Effector CD4-positive, alpha-beta T cell (primary cell): ENCODE data around the gene VANGL1.
"Not testable (repeated sequence)": the region's sequence is repeated elsewhere in the genome, so short reads cannot be mapped to it uniquely, and the experiment has no call there.

ENCODE experiments used
- DNase-seq: peaks from one replicate; pipeline ENCODE4 v3.0.0-alpha.2; 2020
- total RNA-seq: gene quantifications from one replicate; lab custom pipeline; 2026; lab: John Stamatoyannopoulos, UW

Gene VANGL1
- 5.4 reads per million, percentile 21 among the genes with 10 or more reads in this experiment for total RNA-seq

DNA sequence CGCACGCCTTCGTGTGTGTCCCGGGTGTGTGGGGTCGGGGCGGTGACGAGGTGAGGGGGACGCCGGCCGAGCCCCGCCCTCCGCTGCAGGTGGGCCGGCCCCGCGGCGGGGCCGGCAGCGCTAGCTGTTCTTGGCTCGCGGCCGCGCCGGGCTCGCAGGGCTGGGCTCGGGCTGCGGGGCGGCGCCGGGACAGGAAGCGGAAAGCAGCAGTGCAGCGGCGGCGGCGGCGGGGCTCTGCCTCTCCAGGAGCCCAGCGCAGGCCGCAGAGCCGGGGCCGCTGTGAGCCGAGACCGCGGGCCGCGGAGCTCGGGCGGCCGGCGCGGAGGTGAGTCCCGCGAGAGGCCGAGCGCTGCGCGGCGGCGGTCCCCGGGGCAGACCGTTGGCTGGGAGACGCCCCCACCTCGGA is at the start of gene VANGL1:
VANGL1 (plus strand) TSS at position 209 of the 406 bp plus-strand sequence. CDS start 9,444 bp downstream, outside the sequence.
- no peak for DNase-seq

DNA sequence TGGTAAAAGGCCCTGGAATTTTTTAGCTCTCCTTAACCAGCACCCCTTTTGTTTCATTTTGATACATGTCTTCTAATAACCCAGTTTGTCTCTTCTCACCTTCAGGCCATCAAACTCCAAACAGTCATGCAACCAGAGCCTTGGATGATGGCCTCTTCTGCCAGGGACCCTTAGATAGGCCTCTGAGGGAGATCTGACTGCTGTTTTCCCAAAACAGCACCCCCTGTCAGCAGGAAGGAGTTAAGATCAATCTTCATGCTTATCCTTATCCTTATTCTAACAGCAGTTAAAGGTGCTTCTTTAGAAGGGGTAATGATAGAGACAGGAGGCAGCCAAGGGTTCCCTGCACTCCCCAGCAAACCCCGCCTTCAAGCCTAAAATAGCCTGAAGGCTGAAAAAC is 49.5 kb upstream of the VANGL1 start:
- DNase-seq = no peak

- no peak for DNase-seq
Measured at GRCh38 chr1:115593365-115594259, 48.2 kb upstream of the VANGL1 start.

DNA sequence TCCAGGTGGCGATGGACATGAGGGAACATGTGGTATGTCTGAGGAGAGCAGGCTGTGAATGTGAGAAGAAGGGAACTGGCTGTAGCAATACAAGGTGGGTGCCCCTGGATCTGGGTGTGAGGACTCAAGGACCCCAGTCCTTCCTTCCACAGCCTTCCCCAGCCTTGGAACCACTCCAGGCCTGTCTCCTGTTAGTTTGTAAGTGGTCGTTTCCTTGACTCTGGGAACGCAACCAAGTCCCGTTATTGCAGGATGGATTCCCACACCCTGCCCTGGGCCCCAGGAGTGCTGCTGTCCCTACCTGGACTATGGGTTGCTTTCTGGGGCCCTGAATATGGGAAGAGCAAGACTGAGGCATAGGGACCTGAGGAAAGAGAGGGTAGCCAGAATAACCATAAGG is 47.2 kb upstream of the VANGL1 start:
- DNase-seq = no peak

- DNase-seq = peak; percentile 33
Measured at GRCh38 chr1:115595279-115596079, 46.3 kb upstream of the VANGL1 start.

DNA sequence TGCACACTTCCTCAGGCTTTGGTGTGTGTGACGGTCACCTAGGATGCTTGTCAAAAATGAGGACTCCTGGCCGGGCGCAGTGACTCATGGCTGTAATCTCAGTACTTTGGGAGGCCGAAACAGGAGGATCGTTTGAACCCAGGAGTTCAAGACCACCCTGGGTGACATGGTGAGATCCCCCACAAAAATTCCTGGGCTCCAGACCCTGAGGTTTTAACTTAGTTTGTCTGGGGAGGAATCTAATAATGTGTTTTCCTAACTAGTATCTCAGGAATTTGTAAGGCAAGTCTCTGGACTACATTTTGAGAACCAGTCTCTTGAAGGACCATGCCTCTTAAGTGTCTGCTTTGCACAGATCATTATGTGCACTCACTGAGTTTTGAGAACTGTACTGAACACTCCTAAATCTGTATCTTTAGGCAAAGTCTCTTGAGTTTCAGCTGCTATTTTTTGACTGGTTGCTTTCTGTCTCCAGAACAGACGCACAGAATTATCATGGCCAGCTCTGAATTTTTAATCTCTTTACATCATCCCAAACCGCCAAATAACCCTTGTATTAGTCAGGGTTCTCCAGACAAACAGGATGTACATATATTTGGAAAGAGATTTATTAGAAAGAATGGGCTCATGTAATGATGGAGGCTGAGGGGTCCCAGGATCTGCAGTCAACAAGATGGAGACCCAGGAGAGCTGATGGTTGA is 45.5 kb upstream of the VANGL1 start:
- DNase-seq = no peak

DNA sequence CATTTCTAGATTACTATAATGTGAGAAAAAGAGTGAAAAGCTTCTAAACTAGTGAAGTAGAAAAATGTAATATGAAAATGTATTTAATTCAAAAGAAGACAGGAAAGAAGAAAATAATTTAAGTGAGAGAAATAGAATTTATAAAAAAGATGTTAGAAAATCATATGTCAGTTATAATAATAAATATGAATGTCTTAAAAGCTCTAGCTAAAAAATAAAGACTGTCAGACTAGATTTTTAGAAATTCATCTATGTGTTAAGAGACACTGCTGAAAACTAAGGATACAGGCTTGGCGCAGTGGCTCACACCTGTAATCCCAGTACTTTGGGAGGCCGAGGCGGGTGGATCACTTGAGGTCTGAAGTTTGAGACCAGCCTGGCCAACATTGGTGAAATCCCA is 37.3 kb upstream of the VANGL1 start:
- no peak for DNase-seq

- DNase-seq = no peak
Measured at GRCh38 chr1:115606305-115606704, 35.5 kb upstream of the VANGL1 start.

- no peak for DNase-seq
Measured at GRCh38 chr1:115609021-115609420, 32.7 kb upstream of the VANGL1 start.

- no peak for DNase-seq
Measured at GRCh38 chr1:115613767-115614166, 28.0 kb upstream of the VANGL1 start.

DNA sequence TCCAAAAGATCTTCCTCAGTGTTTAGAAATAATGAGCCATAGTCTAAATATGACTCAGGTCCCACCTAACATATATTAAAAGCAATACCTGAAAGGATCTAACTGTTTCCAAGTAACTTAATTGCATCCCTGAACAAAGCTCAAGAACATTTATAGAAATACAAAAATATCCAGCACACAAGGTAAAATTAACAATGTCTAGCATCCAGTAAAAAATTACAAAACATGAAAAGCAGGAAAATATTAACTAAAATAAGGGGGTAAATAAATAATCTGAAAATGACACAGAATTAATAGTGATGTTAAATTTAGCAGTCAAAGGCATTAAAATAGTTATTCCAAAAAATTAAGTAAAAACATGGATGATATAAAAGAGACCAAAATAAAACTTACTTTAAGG is 21.3 kb upstream of the VANGL1 start:
- no peak for DNase-seq

- no peak for DNase-seq
Measured at GRCh38 chr1:115620950-115621349, 20.8 kb upstream of the VANGL1 start.

GRCh38 chr1:115624859-115625258 is 16.9 kb upstream of the VANGL1 start:
- DNase-seq = no peak

GRCh38 chr1:115630342-115630741 is 11.4 kb upstream of the VANGL1 start:
- DNase-seq = no peak

DNA sequence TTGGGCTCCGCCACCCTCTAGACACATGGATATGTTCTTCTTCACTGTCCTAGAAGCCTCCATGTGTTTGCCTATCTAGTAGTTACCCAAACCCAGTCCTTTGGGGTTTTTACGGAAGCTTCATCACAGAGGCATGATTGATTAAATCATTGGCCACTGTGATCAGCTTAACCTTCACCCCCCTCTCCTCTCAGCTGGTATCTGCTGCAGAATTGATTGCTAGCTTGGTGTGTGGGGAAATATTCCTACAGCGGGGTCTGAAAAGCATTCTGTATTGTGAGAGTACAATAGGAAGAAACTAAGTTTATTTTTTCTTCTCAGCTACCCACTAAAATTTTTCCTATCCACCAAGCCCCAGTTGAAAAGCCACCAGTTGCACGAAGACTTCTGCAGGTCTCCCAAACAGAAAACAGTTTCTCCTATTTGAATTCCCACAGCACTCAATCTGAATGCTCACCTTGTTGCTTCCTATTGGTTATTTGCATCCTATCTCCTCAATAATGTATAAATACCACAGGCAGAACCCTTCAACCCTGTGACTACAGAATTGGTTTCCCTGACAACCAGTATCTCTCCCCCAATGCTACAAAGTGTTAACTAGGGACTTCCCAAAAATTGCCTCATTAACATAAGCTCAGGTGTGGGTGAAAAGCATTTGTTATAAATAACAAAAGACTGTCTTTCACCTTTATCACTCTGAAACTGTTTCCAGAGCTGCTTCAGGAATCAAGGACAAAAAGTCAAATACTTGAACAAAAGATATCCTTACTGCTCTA is 9.3 kb upstream of the VANGL1 start:
- no peak for DNase-seq

DNA sequence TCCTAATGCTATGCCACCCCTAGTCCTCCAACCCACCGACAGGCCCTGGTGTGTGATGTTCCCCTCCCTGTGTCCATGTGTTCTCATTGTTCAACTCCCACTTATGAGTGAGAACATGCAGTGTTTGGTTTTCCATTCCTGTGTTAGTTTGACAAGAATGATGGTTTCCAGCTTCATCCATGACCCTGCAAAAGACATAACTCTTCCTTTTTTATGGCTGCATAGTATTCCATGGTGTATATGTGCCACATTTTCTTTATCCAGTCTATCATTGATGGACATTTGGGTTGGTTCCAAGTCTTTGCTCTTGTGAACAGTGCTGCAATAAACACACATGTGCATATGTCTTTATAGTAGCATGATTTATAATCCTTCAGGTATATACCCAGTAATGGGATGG is 8.2 kb upstream of the VANGL1 start:
- not testable (repeated sequence) for DNase-seq

- not testable (repeated sequence) for DNase-seq
Measured at GRCh38 chr1:115637247-115637646, 4.5 kb upstream of the VANGL1 start.

GRCh38 chr1:115640384-115640783 is 1.4 kb upstream of the VANGL1 start:
- no peak for DNase-seq

DNA sequence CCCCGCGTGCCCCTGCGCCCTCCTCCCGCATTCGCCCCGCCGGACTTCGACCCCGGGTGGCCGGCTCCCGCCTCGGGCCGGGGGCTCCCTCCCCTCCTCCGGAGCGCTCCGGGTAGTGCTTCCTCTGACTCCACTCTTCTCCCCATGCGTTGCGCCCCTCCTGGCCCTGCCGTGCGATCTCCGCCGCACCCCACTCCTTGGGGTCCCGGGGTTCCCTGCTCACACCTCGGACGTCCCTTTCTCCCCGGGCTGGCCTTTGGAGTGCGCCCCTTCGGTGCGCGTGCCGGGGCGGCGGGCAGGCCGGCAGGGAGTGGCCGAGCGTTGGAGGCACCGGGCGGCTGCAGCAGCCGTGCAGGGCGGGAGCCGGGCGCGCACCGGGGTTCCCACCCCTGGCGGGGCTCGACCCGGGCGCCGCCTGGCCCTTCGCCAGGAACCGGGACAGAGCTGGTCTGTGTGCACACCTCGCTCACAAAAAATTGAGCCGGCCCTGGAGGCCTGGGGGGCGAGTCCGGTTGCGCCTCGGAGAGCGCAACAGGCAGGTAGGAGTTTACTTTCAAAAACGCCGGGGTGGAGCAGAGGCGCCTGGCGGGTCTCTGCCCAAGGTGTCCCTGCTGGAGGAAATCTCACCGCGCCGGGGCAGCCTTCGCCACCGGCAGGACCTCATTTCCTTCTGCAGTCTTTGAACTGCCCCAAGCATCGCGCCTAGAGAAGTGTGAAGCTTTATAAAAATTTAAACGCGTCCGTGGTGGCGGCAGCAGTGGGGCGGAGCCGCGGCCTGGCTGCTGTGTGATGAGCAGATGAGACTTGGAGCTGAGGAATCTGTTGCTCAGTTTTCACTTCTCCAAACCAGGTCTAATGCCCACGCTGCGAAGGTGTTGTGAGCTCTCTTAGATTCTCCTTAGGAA is 650 bp downstream of the VANGL1 start:
- DNase-seq = no peak

DNA sequence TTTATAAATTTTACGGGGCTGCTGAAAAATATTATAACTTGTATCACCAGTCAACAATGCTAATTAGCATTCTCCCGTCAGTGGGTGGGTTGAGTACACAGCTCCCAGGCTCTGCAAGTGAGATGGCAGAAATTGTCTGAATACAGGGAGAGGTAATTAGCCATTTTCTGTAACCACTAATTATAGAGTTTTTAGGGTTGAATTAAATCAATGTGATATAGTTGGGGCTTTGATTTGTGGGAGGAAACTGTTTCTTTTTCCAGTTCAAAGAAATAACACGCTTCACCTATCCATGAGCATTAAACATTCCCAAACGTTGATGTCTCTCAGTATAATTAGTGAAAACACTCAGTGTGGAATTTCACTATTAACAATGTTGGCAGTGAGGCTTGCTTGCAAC is 1.5 kb downstream of the VANGL1 start:
- DNase-seq = no peak

DNA sequence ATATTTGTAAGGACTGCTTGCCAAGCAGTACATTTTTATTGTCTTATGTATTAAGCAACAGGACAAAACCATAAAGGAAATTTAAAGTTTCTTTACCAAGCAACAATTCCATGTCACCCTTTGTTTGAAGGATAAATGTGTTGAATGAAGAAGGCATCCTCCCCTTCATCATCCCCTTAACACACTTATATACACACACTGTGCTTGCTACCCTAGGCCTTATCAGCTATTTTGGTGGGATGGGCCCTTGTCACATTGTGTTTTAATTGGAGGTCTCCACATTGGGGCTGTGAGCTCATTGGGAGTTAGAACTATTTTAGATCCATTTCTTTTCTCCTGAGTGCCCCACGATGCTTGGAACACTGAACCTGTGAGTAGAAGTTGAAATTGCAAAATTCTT is 1.9 kb downstream of the VANGL1 start:
- DNase-seq = no peak
